ENCODE results near the gene SAXO1.
"Not testable (repeated sequence)": the region's sequence is repeated elsewhere in the genome, so short reads cannot be mapped to it uniquely, and the experiment has no call there.

The SAXO1 gene

DNA sequence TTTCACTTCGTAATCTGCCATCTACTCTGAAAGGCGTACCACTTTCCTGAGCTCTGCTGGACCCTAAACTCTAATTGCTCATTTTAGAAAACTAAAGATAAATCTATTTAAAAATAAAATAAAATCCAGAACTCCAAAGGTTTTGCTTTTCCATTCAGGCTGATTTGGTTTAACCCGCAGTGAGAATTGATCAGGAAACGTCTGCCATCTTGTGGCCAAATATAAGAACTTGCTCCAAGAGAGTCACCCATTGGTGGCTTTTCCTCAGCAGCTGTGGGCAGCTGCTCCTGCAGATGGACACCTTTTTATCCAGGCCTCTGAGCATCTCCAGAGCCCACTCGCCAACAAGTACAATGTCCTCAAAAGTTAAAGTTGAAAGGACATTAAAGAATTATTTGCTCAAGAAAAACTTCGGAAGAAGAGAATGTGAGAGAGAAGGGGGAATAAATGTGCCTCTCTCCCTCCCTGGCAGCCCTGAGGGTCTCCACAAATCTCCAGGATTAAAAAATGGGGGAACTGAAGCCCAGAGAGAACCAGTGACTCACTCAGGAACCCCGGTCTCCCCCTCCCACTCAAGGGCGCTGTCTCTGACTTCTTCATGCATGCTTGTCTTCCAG is 4.1 kb downstream of the SAXO1 start:
- H3K9ac ChIP-seq (ENCODE audit: low read length) = no peak overlapping the region
- no peaks in the 10 kb centered on the region for H3K36me3 ChIP-seq (ENCODE audit: insufficient read depth, low read length)
- H3K9me3 ChIP-seq (ENCODE audit: low read length) = no peaks in the 10 kb centered on the region
- no peak overlapping the region for H3K4me3 ChIP-seq (ENCODE audit: low read depth in 1 of 2, low read length in 2 of 2)
- H3K27me3 ChIP-seq (ENCODE audit: control insufficient read depth in 1 of 2, insufficient read depth in 2 of 2, low read length in 2 of 2) = no peaks in the 10 kb centered on the region
- no peaks in the 10 kb centered on the region for H3K4me1 ChIP-seq (ENCODE audit: insufficient read depth, low read length)
- no peak overlapping the region for H3K27ac ChIP-seq (ENCODE audit: low read depth, low read length)

DNA sequence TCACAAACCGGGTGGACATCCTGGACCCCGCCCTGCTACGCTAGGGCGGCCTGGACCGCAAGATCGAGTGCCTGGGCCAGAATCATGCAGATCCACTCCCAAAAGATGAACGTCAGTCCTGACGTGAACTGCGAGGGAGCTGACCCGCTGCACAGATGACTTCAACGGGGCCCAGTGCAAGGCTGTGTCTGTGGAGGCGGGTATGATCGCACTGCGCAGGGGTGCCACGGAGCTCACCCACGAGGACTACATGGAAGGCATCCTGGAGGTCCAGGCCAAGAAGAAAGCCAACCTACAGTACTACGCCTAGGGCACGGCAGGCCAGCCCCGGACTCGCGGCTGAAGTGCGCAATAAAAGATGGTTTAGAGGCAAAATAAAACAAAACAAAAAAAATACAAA is 5.2 kb downstream of the SAXO1 start:
- Histone ChIP-seq H3K27ac (ENCODE audit: low read depth, low read length) (no peak overlapping the region), H3K4me3 (ENCODE audit: low read depth in 1 of 2, low read length in 2 of 2) (no peak overlapping the region), H3K9me3 (ENCODE audit: low read length) (no peaks in the 10 kb centered on the region), H3K9ac (ENCODE audit: low read length) (no peak overlapping the region), H3K36me3 (ENCODE audit: insufficient read depth, low read length) (no peaks in the 10 kb centered on the region), H3K27me3 (ENCODE audit: control insufficient read depth in 1 of 2, insufficient read depth in 2 of 2, low read length in 2 of 2) (no peaks in the 10 kb centered on the region), H3K4me1 (ENCODE audit: insufficient read depth, low read length) (no peaks in the 10 kb centered on the region)

DNA sequence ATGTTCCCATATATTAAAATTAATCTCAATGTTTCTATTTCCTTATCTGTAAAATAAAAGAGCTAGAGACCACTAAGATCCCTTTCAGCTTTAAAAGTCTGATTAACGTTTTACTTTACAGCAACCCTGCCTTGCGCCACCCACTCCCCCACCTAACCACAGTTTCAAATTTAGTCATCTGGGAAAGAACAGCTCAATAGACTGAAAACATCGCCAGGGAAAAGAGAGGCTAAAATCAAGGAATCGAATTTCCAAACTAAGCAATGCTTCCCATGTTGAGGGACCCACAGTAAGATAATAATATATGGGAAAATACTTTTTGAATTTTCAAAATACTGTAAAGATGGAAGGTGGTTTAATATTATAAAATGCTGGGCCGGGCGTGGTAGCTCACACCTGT is 6.6 kb downstream of the SAXO1 start:
- Histone ChIP-seq H3K4me3 (ENCODE audit: low read depth in 1 of 2, low read length in 2 of 2) (no peak overlapping the region), H3K4me1 (ENCODE audit: insufficient read depth, low read length) (no peaks in the 10 kb centered on the region), H3K27me3 (ENCODE audit: control insufficient read depth in 1 of 2, insufficient read depth in 2 of 2, low read length in 2 of 2) (no peaks in the 10 kb centered on the region), H3K27ac (ENCODE audit: low read depth, low read length) (no peak overlapping the region), H3K9me3 (ENCODE audit: low read length) (no peaks in the 10 kb centered on the region), H3K36me3 (ENCODE audit: insufficient read depth, low read length) (no peaks in the 10 kb centered on the region), H3K9ac (ENCODE audit: low read length) (no peak overlapping the region)

DNA sequence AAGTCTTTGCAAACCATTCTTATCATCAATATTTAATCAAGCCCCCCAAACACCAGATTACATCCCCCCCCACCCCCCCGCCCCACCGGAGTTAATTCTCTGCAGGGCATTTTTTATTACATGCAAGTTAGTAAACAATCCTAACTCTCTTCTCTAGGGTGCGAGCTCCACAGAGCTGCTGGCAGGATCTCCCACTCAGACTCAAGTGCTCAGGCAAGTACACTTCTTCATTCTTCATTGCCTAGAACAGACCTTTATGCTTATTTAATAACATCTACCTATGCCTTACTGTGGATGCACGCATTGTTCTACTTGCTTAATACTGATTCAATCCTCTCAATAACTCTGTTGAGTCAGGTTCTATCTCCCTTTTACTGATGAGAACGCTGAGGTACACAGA is 9.9 kb downstream of the SAXO1 start:
- Histone ChIP-seq H3K9ac (ENCODE audit: low read length) (no peak overlapping the region), H3K27me3 (ENCODE audit: control insufficient read depth in 1 of 2, insufficient read depth in 2 of 2, low read length in 2 of 2) (no peaks in the 10 kb centered on the region), H3K9me3 (ENCODE audit: low read length) (no peaks in the 10 kb centered on the region), H3K27ac (ENCODE audit: low read depth, low read length) (no peak overlapping the region), H3K36me3 (ENCODE audit: insufficient read depth, low read length) (no peaks in the 10 kb centered on the region), H3K4me1 (ENCODE audit: insufficient read depth, low read length) (no peaks in the 10 kb centered on the region), H3K4me3 (ENCODE audit: low read depth in 1 of 2, low read length in 2 of 2) (no peak overlapping the region)

DNA sequence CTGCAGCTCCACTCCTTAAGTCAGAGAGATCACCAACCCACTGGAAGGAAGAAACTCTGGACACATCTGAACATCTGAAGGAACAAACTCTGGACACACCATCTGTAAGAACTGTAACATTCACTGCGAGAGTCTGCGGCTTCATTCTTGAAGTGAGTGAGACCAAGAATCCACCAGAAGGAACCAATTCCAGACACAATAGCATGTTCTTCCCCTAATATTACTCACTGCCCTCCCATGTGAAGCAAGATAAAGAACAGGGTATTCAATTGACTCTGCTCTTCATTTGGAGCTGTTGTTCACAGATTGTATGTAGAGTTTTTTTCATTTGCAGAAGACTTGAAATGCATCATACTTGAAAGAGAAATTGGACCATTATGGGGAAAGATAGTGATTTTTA is 10.8 kb downstream of the SAXO1 start:
- Histone ChIP-seq H3K9ac (ENCODE audit: low read length) (no peak overlapping the region), H3K27ac (ENCODE audit: low read depth, low read length) (no peak overlapping the region), H3K4me1 (ENCODE audit: insufficient read depth, low read length) (no peaks in the 10 kb centered on the region), H3K36me3 (ENCODE audit: insufficient read depth, low read length) (no peaks in the 10 kb centered on the region), H3K27me3 (ENCODE audit: control insufficient read depth in 1 of 2, insufficient read depth in 2 of 2, low read length in 2 of 2) (no peaks in the 10 kb centered on the region), H3K9me3 (ENCODE audit: low read length) (no peaks in the 10 kb centered on the region), H3K4me3 (ENCODE audit: low read depth in 1 of 2, low read length in 2 of 2) (no peak overlapping the region)

DNA sequence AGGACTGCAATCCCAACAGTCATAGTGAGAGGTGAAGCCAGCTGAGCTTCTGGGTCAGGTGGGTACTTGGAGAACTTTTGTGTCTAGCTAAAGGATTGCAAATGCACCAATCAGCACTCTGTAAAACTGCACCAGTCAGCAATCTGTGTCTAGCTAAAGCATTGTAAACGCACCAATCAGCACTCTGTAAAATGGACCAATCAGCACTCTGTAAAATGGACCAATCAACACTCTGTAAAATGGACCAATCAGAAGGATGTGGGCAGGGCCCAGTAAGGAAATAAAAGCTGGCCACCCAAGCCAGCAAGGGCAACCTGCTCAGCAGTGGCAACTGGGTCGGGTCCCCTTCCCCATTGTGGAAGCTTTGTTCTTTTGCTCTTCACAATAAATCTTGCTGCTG is 11.4 kb downstream of the SAXO1 start:
- not testable (repeated sequence) for H3K27me3 ChIP-seq (ENCODE audit: control insufficient read depth in 1 of 2, insufficient read depth in 2 of 2, low read length in 2 of 2); H3K4me1 ChIP-seq (ENCODE audit: insufficient read depth, low read length); H3K36me3 ChIP-seq (ENCODE audit: insufficient read depth, low read length); H3K4me3 ChIP-seq (ENCODE audit: low read depth in 1 of 2, low read length in 2 of 2); H3K9ac ChIP-seq (ENCODE audit: low read length); H3K9me3 ChIP-seq (ENCODE audit: low read length); H3K27ac ChIP-seq (ENCODE audit: low read depth, low read length)

DNA sequence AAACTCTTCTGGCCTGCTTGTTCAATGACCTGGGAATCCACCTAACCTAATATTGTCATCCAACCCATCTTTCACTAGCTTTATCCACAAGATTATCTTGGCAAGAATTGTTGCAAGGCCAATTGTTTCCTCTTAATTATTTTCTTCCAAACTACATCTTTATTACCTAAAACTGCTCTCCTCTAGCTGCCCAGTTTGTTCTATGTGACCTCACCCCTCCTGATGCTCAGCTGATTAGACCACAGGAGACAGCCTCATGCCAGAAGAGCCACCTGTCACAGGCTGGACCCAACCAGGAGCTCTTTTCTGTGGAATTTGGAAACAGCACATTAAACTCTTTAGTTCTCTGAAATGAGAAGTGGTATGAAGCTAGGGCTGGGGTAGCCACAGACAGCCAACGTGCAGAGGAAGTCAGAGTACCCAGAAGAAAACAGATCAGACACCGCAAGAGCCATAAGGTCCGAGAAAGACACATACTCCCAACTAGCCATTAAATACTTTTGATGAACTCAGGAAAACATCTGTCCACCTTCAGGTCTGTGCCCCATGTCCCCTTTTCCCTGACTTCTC is 12.0 kb downstream of the SAXO1 start:
- Histone ChIP-seq H3K4me3 (ENCODE audit: low read depth in 1 of 2, low read length in 2 of 2) (no peak overlapping the region), H3K27ac (ENCODE audit: low read depth, low read length) (no peak overlapping the region), H3K9ac (ENCODE audit: low read length) (no peak overlapping the region), H3K4me1 (ENCODE audit: insufficient read depth, low read length) (no peaks in the 10 kb centered on the region), H3K27me3 (ENCODE audit: control insufficient read depth in 1 of 2, insufficient read depth in 2 of 2, low read length in 2 of 2) (no peaks in the 10 kb centered on the region), H3K9me3 (ENCODE audit: low read length) (no peaks in the 10 kb centered on the region), H3K36me3 (ENCODE audit: insufficient read depth, low read length) (no peaks in the 10 kb centered on the region)

DNA sequence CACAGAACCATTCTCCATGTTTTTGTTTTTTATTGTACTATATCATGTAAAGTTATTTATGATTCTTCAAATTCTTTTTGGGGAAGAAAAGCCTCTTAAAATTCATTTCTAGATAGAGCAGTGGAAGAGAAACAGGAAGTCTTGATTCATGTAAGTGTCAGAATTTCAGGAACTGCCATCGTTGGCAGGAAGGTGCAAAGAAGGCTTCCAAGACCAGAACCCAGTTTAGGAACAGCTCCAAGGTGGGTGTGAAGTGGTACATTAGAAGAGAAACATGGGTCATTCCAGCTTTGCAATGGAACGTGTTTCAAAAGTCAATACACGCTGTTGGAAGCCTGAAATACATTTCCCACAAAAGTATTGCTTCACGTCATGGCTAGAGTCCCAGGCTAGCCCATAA is 14.8 kb downstream of the SAXO1 start:
- Histone ChIP-seq H3K27me3 (ENCODE audit: control insufficient read depth in 1 of 2, insufficient read depth in 2 of 2, low read length in 2 of 2) (no peaks in the 10 kb centered on the region), H3K4me3 (ENCODE audit: low read depth in 1 of 2, low read length in 2 of 2) (no peak overlapping the region), H3K9ac (ENCODE audit: low read length) (no peak overlapping the region), H3K9me3 (ENCODE audit: low read length) (no peaks in the 10 kb centered on the region), H3K36me3 (ENCODE audit: insufficient read depth, low read length) (no peaks in the 10 kb centered on the region), H3K4me1 (ENCODE audit: insufficient read depth, low read length) (no peaks in the 10 kb centered on the region), H3K27ac (ENCODE audit: low read depth, low read length) (no peak overlapping the region)

DNA sequence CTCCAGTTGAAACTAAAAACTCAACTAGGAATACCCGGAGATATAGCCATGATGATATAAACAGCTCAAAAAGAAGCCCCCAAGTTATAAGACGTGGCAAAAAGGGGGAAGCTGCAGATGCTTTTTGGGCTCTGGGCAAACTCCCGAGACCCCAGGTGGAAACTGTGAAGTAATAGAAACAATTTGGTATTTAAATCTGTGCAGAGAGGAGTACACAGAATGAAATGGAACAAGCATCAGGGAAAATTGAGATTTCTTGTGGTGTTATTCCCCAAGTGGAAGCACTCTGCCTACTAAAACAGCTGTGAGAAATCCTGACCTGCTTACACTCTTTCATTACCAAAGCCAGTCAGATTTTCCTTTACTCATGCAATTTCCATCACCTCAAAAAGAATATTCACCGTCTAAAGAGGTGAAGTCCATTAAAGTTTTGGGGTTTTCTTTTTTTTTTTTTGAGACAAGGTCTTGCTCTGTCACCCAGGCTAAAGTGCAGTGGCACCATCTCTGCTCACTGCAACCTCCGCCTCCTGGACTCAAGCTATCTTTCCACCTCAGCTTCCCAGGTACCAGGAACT is 23.5 kb downstream of the SAXO1 start:
- H3K4me1 ChIP-seq (ENCODE audit: insufficient read depth, low read length) = peaks cover 4% of the 10 kb centered on the region
- H3K27ac ChIP-seq (ENCODE audit: low read depth, low read length) = no peak overlapping the region
- no peak overlapping the region for H3K9ac ChIP-seq (ENCODE audit: low read length)
- no peaks in the 10 kb centered on the region for H3K9me3 ChIP-seq (ENCODE audit: low read length)
- no peaks in the 10 kb centered on the region for H3K36me3 ChIP-seq (ENCODE audit: insufficient read depth, low read length)
- no peaks in the 10 kb centered on the region for H3K27me3 ChIP-seq (ENCODE audit: control insufficient read depth in 1 of 2, insufficient read depth in 2 of 2, low read length in 2 of 2)
- H3K4me3 ChIP-seq (ENCODE audit: low read depth in 1 of 2, low read length in 2 of 2) = no peak overlapping the region

DNA sequence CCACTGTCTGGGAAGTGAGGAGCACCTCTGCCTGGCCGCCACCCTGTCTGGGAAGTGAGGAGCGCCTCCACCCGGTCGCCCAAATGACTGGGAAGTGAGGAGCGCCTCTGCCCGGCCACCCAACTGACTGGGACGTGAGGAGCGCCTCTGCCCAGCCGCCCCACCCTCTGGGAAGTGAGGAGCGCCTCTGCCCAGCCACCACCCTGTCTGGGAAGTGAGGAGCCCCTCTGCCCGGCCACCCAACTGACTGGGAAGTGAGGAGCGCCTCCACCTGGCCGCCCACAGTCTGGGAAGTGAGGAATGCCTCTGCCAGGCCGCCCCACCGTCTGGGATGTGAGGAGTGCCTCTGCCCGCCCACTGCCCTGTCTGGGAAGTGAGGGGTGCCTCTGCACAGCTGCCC is 32.9 kb downstream of the SAXO1 start:
- H3K4me1 ChIP-seq (ENCODE audit: insufficient read depth, low read length) = no peaks in the 10 kb centered on the region
- H3K27me3 ChIP-seq (ENCODE audit: control insufficient read depth in 1 of 2, insufficient read depth in 2 of 2, low read length in 2 of 2) = no peaks in the 10 kb centered on the region
- no peak overlapping the region for H3K27ac ChIP-seq (ENCODE audit: low read depth, low read length)
- no peak overlapping the region for H3K9ac ChIP-seq (ENCODE audit: low read length)
- H3K9me3 ChIP-seq (ENCODE audit: low read length) = no peaks in the 10 kb centered on the region
- no peak overlapping the region for H3K4me3 ChIP-seq (ENCODE audit: low read depth in 1 of 2, low read length in 2 of 2)
- no peaks in the 10 kb centered on the region for H3K36me3 ChIP-seq (ENCODE audit: insufficient read depth, low read length)

DNA sequence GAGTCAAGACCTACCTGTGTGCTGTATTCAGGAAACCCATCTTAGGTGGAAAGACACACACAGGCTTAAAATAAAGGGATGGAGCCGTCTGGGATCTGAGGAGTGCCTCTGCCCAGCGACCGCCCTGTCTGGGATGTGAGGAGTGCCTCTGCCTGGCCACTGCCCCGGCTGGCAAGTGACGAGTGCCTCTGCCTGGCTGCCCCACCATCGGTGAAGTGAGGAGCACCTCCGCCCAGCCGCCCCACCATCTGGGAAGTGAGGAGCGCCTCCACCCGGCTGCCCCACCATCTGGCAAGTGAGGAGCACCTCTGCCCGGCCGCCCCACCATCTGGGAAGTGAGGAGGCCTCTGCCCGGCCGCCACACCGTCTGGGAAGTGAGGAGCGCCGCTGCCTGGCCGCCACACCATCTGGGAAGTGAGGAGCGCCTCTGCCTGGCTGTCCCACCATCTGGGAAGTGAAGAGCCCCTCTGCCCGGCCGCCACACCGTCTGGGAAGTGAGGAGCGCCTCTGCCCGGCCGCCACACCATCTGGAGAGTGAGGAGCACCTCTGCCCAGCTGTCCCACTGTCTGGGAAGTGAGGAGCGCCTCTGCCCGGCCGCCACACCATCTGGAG is 33.7 kb downstream of the SAXO1 start:
- Histone ChIP-seq H3K9ac (ENCODE audit: low read length) (no peak overlapping the region), H3K36me3 (ENCODE audit: insufficient read depth, low read length) (no peaks in the 10 kb centered on the region), H3K4me3 (ENCODE audit: low read depth in 1 of 2, low read length in 2 of 2) (no peak overlapping the region), H3K27ac (ENCODE audit: low read depth, low read length) (no peak overlapping the region), H3K9me3 (ENCODE audit: low read length) (no peaks in the 10 kb centered on the region), H3K27me3 (ENCODE audit: control insufficient read depth in 1 of 2, insufficient read depth in 2 of 2, low read length in 2 of 2) (no peaks in the 10 kb centered on the region), H3K4me1 (ENCODE audit: insufficient read depth, low read length) (no peaks in the 10 kb centered on the region)

DNA sequence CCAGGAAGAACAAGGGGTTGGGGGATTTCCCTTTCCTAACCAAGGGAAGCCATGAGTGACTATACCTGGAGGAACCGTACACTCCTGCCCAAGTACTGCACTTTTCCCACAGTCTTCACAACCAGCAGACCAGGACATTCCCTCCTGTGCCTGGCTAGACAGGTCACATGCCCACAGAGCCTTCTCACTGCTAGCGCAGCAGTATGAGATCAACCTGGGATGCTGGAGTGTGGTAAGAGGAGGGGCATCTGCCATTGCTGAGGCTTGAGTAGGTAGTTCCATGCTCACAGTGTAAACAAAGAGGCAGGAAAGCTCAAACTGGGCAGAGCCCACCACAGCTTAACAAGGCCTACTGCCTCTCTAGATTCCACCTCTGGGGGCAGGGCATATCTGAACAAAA is 35.9 kb downstream of the SAXO1 start:
- H3K36me3 ChIP-seq (ENCODE audit: insufficient read depth, low read length) = no peaks in the 10 kb centered on the region
- H3K4me3 ChIP-seq (ENCODE audit: low read depth in 1 of 2, low read length in 2 of 2) = no peak overlapping the region
- H3K9ac ChIP-seq (ENCODE audit: low read length) = no peak overlapping the region
- H3K27me3 ChIP-seq (ENCODE audit: control insufficient read depth in 1 of 2, insufficient read depth in 2 of 2, low read length in 2 of 2) = no peaks in the 10 kb centered on the region
- no peaks in the 10 kb centered on the region for H3K9me3 ChIP-seq (ENCODE audit: low read length)
- no peaks in the 10 kb centered on the region for H3K4me1 ChIP-seq (ENCODE audit: insufficient read depth, low read length)
- H3K27ac ChIP-seq (ENCODE audit: low read depth, low read length) = no peak overlapping the region

All from muscle layer of colon (tissue), 2 donors.